Natural killer cell (primary cell): Measurements from ENCODE around the gene EIF4E. TPM values are rescaled to one million over a fixed set of nuclear protein-coding genes. Genes with fewer than 3 reads are reported as not detected.

ENCODE experiments used
- ATAC-seq, 3 donors: fragments of 150-1000 bp in 2 of 3; fragments of 200-7000 bp in 1 of 3; cut with Tn5 transposase; 1 replicate in 1 of 3; 2 replicates in 2 of 3; pipeline ENCODE4 v1.10.0; 2021; ENCODE audit warnings: mild to moderate bottlenecking in 2 of 3, moderate library complexity in 2 of 3
- DNase-seq, 2 donors: peaks; one replicate each; pipeline versions ENCODE4 v3.0.0 to v3.0.0-alpha.2; 2013 to 2021; ENCODE audit warnings: mixed read lengths in 1 of 2
- H3K27ac ChIP-seq: one replicate; pipeline ENCODE4 v1.5.1; 2013; ENCODE audit warnings: mild to moderate bottlenecking, low read length
- H3K27me3 ChIP-seq: one replicate; pipeline ENCODE4 v1.6.1; 2013; ENCODE audit warnings: low read length; ENCODE audit not compliant: control insufficient read depth, insufficient read depth
- H3K36me3 ChIP-seq: one replicate; pipeline ENCODE4 v1.6.1; 2013; ENCODE audit warnings: low read length; ENCODE audit not compliant: control insufficient read depth, insufficient read depth
- H3K4me1 ChIP-seq: one replicate; pipeline ENCODE4 v1.6.1; 2013; ENCODE audit warnings: low read length; ENCODE audit not compliant: control insufficient read depth, insufficient read depth
- H3K4me3 ChIP-seq: one replicate; pipeline ENCODE4 v1.5.1; 2013; ENCODE audit warnings: low read length
- H3K9me3 ChIP-seq: one replicate; pipeline ENCODE4 v1.6.1; 2013; ENCODE audit warnings: low read length; ENCODE audit not compliant: control insufficient read depth, insufficient read depth
- H3K27ac Mint-ChIP-seq, 2 donors: one replicate each; pipeline ENCODE4 v1.8.0; 2022; ENCODE audit warnings: mild to moderate bottlenecking in 2 of 2, mixed read lengths in 2 of 2, moderate library complexity in 1 of 2
- H3K27me3 Mint-ChIP-seq, 2 donors: one replicate each; pipeline ENCODE4 v1.8.0; 2022; ENCODE audit warnings: low read depth in 2 of 2, mixed read lengths in 2 of 2
- H3K36me3 Mint-ChIP-seq: one replicate; pipeline ENCODE4 v1.8.0; 2022; ENCODE audit warnings: mixed read lengths
- H3K4me1 Mint-ChIP-seq, 2 donors: one replicate each; pipeline ENCODE4 v1.8.0; 2022; ENCODE audit warnings: mixed read lengths in 2 of 2
- H3K4me3 Mint-ChIP-seq: one replicate; pipeline ENCODE4 v1.8.0; 2022; ENCODE audit warnings: mild to moderate bottlenecking, moderate library complexity, mixed read lengths
- H3K9me3 Mint-ChIP-seq, 2 donors: one replicate each; pipeline ENCODE4 v1.8.0; 2022; ENCODE audit warnings: mixed read lengths in 2 of 2
- CTCF ChIP-seq: fragments of 200-600 bp; IDR thresholded peaks from one replicate; pipeline ENCODE4 v1.8.0; 2022; ENCODE audit warnings: antibody characterized with exemption
- WGBS: methylation state at CpG from one replicate; pipeline ENCODE4 v1.1.7; 2013; ENCODE audit warnings: missing lambda C conversion rate; ENCODE audit not compliant: insufficient coverage; 5-methylcytosine and 5-hydroxymethylcytosine counted together
- intact Hi-C: fragments of 100-400 bp; cut with micrococcal nuclease; formaldehyde crosslinking; loops from one replicate; pipeline ENCODE4 v1.14.2; 2022
- total RNA-seq, 4 donors: library from RNA; stranded (reverse); fragments of 120-200 nt in 1 of 4; gene quantifications; one replicate each; pipeline versions ENCODE4 v1.2.3 to v1.2.4, GENCODE V29; 2013 to 2022

The EIF4E gene
- total RNA-seq, 3 donors from 2014 or later (not counting 1 experiment from before 2014, with no cell fraction given), result 67.4 to 92.4 (median 75.5) TPM

- Mint-ChIP-seq H3K4me3 (no peak overlapping the region), H3K4me1 (no peaks in the 10 kb centered on the region), H3K27me3 (peaks cover 8 to 10% of the 10 kb centered on the region in 2 donors), H3K36me3 (no peaks in the 10 kb centered on the region), H3K9me3 (no peaks in the 10 kb centered on the region), H3K27ac (no peak overlapping the region)
- no peak for DNase-seq
- no peak for ATAC-seq
- H3K36me3 ChIP-seq, result no peaks in the 10 kb centered on the region
- no peaks in the 10 kb centered on the region for H3K4me1 ChIP-seq
- no peaks in the 10 kb centered on the region for H3K9me3 ChIP-seq
- H3K27me3 ChIP-seq, result no peaks in the 10 kb centered on the region
- H3K27ac ChIP-seq, result no peak overlapping the region
- whole genome bisulfite sequencing, result 97% methylated on average over 2 of the region's 2 CpGs
- no peak overlapping the region for H3K4me3 ChIP-seq
- no peak for TF ChIP-seq CTCF
- intact Hi-C loops, result no loop called here
These were observed 29.1 kb upstream of the EIF4E start for GRCh38 chr4:98958065-98958464.

- 81% methylated on average over 2 of the region's 6 CpGs for WGBS
- Histone ChIP-seq H3K27ac (no peak overlapping the region), H3K9me3 (no peaks in the 10 kb centered on the region), H3K27me3 (no peaks in the 10 kb centered on the region), H3K36me3 (no peaks in the 10 kb centered on the region), H3K4me1 (no peaks in the 10 kb centered on the region), H3K4me3 (no peak overlapping the region)
- Mint-ChIP-seq H3K4me3 (no peak overlapping the region), H3K27ac (no peak overlapping the region), H3K27me3 (peaks cover 8 to 10% of the 10 kb centered on the region in 2 donors), H3K36me3 (no peaks in the 10 kb centered on the region), H3K9me3 (no peaks in the 10 kb centered on the region), H3K4me1 (no peaks in the 10 kb centered on the region)
- no peak for ATAC-seq
- no peak for TF ChIP-seq CTCF
- no peak for DNase-seq
- intact Hi-C loops, result no loop called here
These were observed 26.3 kb upstream of the EIF4E start for GRCh38 chr4:98955229-98955628.

DNA sequence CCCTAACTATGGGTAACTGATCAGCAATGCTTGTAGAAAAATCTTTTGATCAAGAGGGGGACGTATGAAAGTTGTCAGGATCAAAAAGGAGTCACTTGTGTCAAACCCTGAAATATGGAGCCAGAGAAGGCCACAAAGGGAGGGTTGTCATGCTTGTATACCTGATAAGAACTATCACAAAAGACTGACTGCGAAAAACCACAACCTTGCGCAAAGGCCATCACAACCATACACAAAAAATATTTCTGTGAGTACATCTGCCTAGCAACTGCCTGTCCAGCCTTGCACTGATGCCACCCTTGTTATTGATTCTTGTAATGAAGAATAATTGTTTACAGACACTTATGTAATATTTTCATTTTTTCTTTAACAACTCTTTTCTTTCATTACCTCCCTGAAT lies 22.8 kb upstream of the EIF4E start:
- H3K27me3 Mint-ChIP-seq, result peaks cover 8% of the 10 kb centered on the region in 2 donors
- H3K27ac Mint-ChIP-seq, result no peak overlapping the region
- H3K36me3 Mint-ChIP-seq, result no peaks in the 10 kb centered on the region
- TF ChIP-seq CTCF, result no peak
- Histone ChIP-seq H3K4me1 (no peaks in the 10 kb centered on the region), H3K4me3 (no peak overlapping the region), H3K27me3 (no peaks in the 10 kb centered on the region), H3K27ac (no peak overlapping the region), H3K36me3 (no peaks in the 10 kb centered on the region), H3K9me3 (no peaks in the 10 kb centered on the region)
- H3K4me3 Mint-ChIP-seq, result no peak overlapping the region
- no peak for DNase-seq
- WGBS, result 91% methylated on average over 3 of the region's 3 CpGs
- ATAC-seq, result no peak
- intact Hi-C loops, result no loop called here
- no peaks in the 10 kb centered on the region for H3K4me1 Mint-ChIP-seq
- no peaks in the 10 kb centered on the region for H3K9me3 Mint-ChIP-seq

- ATAC-seq (no peak), DNase-seq (no peak)
- Histone ChIP-seq H3K27me3 (no peaks in the 10 kb centered on the region), H3K36me3 (no peaks in the 10 kb centered on the region), H3K4me3 (no peak overlapping the region), H3K4me1 (no peaks in the 10 kb centered on the region), H3K27ac (no peak overlapping the region), H3K9me3 (no peaks in the 10 kb centered on the region)
- WGBS, result 96% methylated on average over 1 of the region's 1 CpG
- TF ChIP-seq CTCF, result no peak
- intact Hi-C loops, result no loop called here
- Mint-ChIP-seq H3K9me3 (no peaks in the 10 kb centered on the region), H3K4me3 (no peak overlapping the region), H3K27ac (no peak overlapping the region), H3K27me3 (peaks cover 5 to 6% of the 10 kb centered on the region in 2 donors), H3K36me3 (no peaks in the 10 kb centered on the region), H3K4me1 (no peaks in the 10 kb centered on the region)
These were observed 22.0 kb upstream of the EIF4E start for GRCh38 chr4:98950925-98951324.
